ENCODE results near the gene SLC36A3.

SLC36A3 gene

GRCh38 chr5:151347369-151347768, 43.8 kb upstream of the SLC36A3 start, which contains the start of gene SLC36A2:
Gene SLC36A2, minus strand, starts transcription at chr5:151347559. Its CDS starts 99 bp downstream, at chr5:151347460.
- TF ChIP-seq CTCF (IDR thresholded peaks at IDR 0.05; ENCODE audit: low read length), result no peak
- no peak for TF ChIP-seq EZH2 (IDR thresholded peaks at IDR 0.05; ENCODE audit: borderline replicate concordance, low read length)
- H3K4me2 ChIP-seq (ENCODE audit: low read length), result no peak within 1 kb of the TSS
- no peak within 1 kb of the TSS for H2AFZ ChIP-seq (ENCODE audit: low read length)

GRCh38 chr5:151345808-151346478, 42.4 kb upstream of the SLC36A3 start:
- TF ChIP-seq EZH2 (IDR thresholded peaks at IDR 0.05; ENCODE audit: borderline replicate concordance, low read length) (no peak), CTCF (IDR thresholded peaks at IDR 0.05; ENCODE audit: low read length) (no peak)
- H3K4me3 ChIP-seq (ENCODE audit: low read depth, low read length, poor library complexity, severe bottlenecking), result no peak overlapping the region
- peaks cover 17% of the 10 kb centered on the region; the same call in 1 of the 2 replicates for H3K27me3 ChIP-seq (ENCODE audit: insufficient read depth, low read length)
- H3K9ac ChIP-seq (ENCODE audit: low read length), result no peak overlapping the region
- no peaks in the 10 kb centered on the region for H4K20me1 ChIP-seq (ENCODE audit: insufficient read depth, low read length)
- H3F3A ChIP-seq (ENCODE audit: insufficient read depth, low read length), result no peaks in the 10 kb centered on the region
- H3K27ac ChIP-seq (ENCODE audit: low read depth, low read length, poor library complexity, severe bottlenecking), result no peak overlapping the region
- no peak overlapping the region for H3K4me2 ChIP-seq (ENCODE audit: low read length)
- no peaks in the 10 kb centered on the region for H3K9me2 ChIP-seq (ENCODE audit: low read depth, low read length)
- no peaks in the 10 kb centered on the region for H3K79me2 ChIP-seq (ENCODE audit: insufficient read depth, low read length)
- H2AFZ ChIP-seq (ENCODE audit: low read length), result no peak overlapping the region
- H3K36me3 ChIP-seq (ENCODE audit: insufficient read depth, low read length), result no peaks in the 10 kb centered on the region
- H3K9me3 ChIP-seq (ENCODE audit: low read length), result no peaks in the 10 kb centered on the region
- no peaks in the 10 kb centered on the region for H3K4me1 ChIP-seq (ENCODE audit: insufficient read depth, low read length, severe bottlenecking)

More at GRCh38 chr5:151347369-151347768, 43.8 kb upstream of the SLC36A3 start, which contains the start of gene SLC36A2:
- H3K27me3 ChIP-seq (ENCODE audit: insufficient read depth, low read length), result peaks cover 7% of the 10 kb centered on the region; the same call in 1 of the 2 replicates
- no peaks in the 10 kb centered on the region for H3K36me3 ChIP-seq (ENCODE audit: insufficient read depth, low read length)
- H3K9me2 ChIP-seq (ENCODE audit: low read depth, low read length), result no peaks in the 10 kb centered on the region
- no peaks in the 10 kb centered on the region for H3K79me2 ChIP-seq (ENCODE audit: insufficient read depth, low read length)
- H3K27ac ChIP-seq (ENCODE audit: low read depth, low read length, poor library complexity, severe bottlenecking), result no peak within 1 kb of the TSS
- no peaks in the 10 kb centered on the region for H3F3A ChIP-seq (ENCODE audit: insufficient read depth, low read length)
- no peak within 1 kb of the TSS for H3K9ac ChIP-seq (ENCODE audit: low read length)
- no peaks in the 10 kb centered on the region for H3K9me3 ChIP-seq (ENCODE audit: low read length)
- H3K4me3 ChIP-seq (ENCODE audit: low read depth, low read length, poor library complexity, severe bottlenecking), result no peak within 1 kb of the TSS
- no peaks in the 10 kb centered on the region for H3K4me1 ChIP-seq (ENCODE audit: insufficient read depth, low read length, severe bottlenecking)
- no peaks in the 10 kb centered on the region for H4K20me1 ChIP-seq (ENCODE audit: insufficient read depth, low read length)

GRCh38 chr5:151345187-151345807, 41.7 kb upstream of the SLC36A3 start:
- Histone ChIP-seq H3K36me3 (ENCODE audit: insufficient read depth, low read length) (no peaks in the 10 kb centered on the region), H3K79me2 (ENCODE audit: insufficient read depth, low read length) (no peaks in the 10 kb centered on the region), H3K9me3 (ENCODE audit: low read length) (no peaks in the 10 kb centered on the region), H3F3A (ENCODE audit: insufficient read depth, low read length) (no peaks in the 10 kb centered on the region), H3K27me3 (ENCODE audit: insufficient read depth, low read length) (peaks cover 17% of the 10 kb centered on the region; the same call in 1 of the 2 replicates), H3K9me2 (ENCODE audit: low read depth, low read length) (no peaks in the 10 kb centered on the region), H3K4me3 (ENCODE audit: low read depth, low read length, poor library complexity, severe bottlenecking) (no peak overlapping the region), H3K9ac (ENCODE audit: low read length) (no peak overlapping the region), H3K27ac (ENCODE audit: low read depth, low read length, poor library complexity, severe bottlenecking) (no peak overlapping the region), H3K4me2 (ENCODE audit: low read length) (no peak overlapping the region), H2AFZ (ENCODE audit: low read length) (no peak overlapping the region), H3K4me1 (ENCODE audit: insufficient read depth, low read length, severe bottlenecking) (no peaks in the 10 kb centered on the region), H4K20me1 (ENCODE audit: insufficient read depth, low read length) (no peaks in the 10 kb centered on the region)
- TF ChIP-seq CTCF (IDR thresholded peaks at IDR 0.05; ENCODE audit: low read length) (no peak), EZH2 (IDR thresholded peaks at IDR 0.05; ENCODE audit: borderline replicate concordance, low read length) (no peak)
